HG03575 (cell line): ENCODE data around the gene TSEN54.

ENCODE experiments used
- ATAC-seq: cut with Tn5 transposase; IDR thresholded peaks from one replicate; pipeline ENCODE4 v1.9.1; 2021; ENCODE audit not compliant: unreplicated experiment, insufficient number of reproducible peaks, low FRiP score; ENCODE audit errors: extremely low read depth

The TSEN54 gene

DNA sequence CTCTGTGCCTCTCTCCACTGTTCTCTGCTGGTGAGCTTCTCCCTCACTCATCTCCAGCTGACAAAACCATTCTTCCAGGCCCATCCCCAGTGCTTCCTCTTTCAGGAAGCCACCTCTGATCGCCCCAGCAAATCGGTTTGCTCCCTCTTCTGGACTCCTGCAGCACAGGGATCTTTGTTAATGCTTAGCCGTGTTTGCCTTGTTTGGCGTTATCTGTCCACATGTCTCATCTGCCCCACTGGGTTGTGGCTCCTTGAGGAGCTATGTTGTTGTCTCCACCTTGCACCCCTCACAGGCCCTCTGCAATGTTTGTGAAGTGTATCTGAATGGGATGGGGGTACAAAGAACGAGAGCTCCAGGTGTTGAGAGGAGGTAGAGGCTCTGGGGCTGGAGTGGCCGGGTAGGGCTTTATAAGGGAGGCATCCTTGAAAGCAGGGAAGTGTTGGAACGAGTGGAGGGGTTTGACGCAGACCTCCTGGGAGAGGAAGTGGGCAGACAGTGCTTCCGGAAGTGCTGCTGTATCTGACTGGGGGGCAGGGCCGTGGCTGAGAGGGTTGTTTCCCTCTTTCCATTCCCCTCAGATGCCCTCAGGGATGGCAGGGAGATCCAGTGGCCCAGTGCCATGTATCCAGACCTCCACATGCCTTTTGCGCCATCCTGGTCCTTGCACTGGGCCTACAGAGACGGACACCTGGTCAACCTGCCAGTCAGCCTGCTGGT is 28.8 kb upstream of the TSEN54 start:
- no peak for ATAC-seq

DNA sequence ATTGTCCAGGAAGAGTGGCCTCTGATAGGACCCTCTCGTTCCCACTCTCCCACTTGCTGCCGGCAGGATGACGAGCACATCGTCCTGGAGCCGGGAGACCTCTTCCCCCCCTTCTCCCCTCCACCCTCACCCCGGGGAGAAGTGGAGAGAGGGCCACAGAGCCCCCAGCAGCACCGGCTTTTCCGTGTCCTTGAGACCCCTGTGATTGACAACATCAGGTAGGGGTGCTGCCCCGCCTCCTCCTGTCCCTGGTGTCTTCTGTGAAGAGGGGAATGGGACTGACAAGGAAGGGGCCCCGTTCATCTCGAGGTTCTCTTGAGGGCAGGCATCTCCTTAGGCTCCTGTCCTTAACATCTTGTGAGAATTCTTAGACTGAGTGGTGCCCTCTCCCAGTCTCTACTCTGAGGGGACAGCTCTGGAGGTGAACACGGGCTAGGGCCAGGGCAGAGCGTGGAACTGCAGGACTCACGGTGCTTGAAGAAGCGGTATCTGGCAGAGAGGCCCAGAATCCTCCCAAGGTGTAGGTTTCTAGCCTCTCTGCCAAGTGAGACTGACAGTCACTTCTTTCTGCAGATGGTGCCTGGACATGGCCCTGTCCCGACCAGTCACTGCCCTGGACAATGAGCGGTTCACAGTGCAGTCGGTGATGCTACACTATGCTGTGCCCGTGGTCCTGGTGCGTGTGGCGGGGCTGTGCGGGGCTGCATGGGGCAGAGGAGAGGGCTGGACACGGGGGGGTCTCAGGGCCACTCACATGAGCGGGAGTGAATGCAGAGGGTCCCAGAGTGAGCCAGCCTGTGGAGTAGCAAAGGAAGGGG is 27.4 kb upstream of the TSEN54 start:
- ATAC-seq: no peak

DNA sequence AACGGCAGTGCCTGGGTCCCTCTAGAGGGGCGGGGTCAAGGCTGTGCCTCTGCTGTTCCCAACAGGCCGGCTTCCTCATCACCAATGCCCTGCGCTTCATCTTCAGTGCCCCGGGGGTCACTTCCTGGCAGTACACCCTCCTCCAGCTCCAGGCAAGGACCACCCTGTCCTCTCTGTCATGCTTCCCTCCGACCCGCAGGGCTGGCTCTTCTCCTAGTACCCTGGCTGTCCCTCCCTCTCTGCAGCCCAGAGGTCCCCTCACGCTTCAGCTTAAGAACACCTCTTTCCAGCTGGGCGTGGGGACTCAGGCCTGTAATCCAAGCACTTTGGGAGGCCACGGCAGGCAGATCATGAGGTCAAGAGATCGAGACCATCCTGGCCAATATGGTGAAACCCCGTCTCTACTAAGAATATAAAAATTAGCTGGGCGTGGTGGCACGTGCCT is 26.8 kb upstream of the TSEN54 start:
- no peak for ATAC-seq

DNA sequence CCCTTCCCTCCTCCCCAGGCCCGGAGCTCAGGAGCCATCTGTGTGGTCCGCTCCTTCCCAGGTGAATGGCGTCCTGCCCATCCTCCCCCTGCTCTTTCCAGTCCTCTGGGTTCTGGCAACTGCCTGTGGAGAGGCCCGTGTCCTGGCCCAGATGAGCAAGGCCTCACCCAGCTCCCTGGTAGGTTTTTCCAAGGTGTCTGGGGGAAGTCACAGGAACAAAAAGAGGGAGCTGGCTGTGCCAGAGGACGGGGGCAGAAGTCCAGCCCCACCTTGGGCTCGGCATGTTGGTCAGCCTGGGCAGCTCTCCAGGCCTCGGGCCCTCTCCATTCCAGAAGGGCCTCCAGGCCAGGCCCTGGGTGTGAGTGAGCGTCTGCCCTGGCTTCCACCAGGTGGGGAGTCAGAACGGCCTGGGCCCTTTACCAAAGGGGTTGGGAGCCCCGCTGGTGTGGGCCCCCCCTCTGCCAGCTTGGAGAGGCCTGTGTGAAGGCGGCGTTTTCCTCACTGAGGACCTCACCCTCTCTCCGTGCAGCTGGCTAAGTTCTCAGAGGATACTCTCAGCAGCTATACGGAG is 26.1 kb upstream of the TSEN54 start:
- ATAC-seq: no peak

DNA sequence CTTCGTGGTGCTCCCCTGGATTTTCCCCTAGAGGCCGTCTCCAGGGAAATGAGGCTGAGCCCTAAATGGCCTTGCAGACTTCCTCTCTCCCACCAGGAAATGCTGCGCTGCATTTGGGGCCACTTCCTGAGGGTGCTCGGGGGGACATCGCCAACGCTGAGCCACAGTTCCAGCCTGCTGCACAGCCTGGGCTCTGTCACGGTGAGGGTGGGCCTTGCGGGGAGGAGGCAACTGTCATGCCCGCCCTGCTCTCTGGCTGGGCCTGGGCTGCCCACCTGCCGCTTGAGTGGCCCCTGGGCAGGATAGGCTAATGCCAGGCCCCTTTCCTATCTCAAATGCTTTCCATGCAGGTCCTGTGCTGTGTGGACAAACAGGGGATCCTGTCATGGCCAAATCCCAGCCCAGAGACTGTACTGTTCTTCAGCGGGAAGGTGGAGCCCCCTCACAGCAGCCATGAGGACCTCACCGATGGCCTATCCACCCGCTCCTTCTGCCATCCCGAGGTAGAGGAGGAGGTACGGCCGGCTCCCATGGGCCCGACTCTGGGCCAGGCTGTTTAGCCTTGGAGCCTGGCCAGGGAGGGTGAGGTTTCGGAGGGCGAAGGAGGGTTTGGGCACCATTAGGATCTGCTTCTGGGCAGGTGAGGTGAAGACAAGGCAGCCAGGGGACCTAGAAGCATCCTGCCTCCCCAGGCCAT is 25.2 kb upstream of the TSEN54 start:
- ATAC-seq: no peak

DNA sequence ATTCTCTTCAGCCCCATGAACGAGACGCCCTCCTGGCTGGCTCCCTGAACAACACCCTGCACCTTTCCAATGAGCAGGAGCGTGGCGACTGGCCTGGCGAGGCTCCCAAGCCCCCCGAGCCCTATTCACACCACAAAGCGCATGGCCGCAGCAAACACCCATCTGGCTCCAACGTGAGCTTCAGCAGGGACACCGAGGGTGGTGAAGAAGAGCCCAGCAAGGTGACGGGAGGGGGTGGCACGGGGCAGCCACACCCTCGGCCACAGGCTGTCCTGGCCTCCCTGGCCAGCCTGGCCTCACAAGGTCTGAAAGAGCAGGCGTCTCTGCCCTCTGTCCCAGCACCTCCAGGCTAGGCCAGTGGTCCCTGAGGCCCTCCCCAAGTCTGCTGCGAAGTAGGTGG is 24.6 kb upstream of the TSEN54 start:
- ATAC-seq: no peak

DNA sequence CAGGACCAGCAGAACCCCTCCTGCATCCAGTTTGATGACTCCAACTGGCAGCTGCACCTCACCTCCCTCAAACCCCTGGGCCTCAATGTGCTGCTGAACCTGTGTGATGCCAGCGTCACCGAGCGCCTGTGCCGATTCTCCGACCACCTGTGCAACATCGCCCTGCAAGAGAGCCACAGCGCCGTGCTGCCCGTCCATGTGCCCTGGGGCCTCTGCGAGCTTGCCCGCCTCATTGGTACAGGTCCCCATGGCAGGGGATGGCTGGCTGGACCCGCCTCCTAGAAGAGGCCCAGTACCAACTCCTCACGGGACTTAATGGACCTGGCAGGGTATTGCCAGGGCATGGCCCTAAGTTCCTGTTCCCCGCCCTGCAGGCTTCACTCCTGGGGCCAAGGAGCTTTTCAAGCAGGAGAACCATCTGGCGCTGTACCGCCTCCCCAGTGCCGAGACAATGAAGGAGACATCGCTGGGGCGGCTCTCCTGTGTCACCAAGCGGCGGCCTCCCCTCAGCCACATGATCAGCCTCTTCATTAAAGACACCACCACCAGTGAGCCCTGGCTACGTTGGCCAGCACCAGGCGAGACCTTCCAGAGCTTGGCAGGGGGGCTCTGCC is 23.7 kb upstream of the TSEN54 start:
- no peak for ATAC-seq

DNA sequence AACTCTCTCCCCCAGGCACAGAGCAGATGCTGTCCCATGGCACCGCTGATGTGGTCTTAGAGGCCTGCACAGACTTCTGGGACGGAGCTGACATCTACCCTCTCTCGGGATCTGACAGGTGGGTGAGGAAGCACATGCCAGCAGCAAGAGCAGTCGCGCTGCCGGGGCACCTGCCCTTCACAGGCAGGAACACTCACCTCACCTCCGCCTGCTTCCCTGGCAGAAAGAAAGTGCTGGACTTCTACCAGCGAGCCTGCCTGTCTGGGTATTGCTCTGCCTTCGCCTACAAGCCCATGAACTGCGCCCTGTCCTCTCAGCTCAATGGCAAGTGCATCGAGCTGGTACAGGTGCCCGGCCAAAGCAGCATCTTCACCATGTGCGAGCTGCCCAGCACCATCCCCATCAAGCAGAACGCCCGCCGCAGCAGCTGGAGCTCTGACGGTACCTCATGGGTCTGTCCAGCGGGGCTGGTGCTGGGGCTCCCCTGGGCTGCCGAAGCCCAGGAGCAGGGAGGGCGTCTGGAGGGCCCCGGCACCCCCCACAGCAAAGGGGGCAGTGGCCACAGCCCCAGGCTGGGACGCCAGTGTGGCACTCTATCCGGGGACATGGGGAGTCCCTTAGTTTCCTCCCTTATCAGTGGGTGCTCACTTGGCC is 22.7 kb upstream of the TSEN54 start:
- no peak for ATAC-seq

DNA sequence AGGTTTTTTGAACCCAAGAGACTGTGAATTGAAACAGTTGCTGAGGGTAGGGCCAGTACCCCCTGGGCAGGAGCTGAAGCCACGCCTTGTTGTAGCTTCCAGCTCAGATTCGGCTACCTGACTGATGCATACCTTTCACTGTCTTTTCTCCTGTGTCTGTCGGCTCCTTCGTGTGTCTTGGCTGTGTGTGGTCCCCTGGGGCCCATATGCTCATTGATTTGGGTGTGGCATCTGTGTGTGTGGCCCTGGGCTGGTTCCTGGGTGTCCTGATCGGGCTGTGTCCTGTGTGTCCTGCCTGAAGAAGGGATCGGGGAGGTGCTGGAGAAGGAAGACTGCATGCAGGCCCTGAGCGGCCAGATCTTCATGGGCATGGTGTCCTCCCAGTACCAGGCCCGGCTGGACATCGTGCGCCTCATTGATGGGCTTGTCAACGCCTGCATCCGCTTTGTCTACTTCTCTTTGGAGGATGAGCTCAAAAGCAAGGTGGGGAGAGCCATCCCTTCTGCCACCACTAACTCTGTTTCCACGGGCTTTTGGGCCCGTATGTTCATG is 21.9 kb upstream of the TSEN54 start:
- ATAC-seq: no peak

DNA sequence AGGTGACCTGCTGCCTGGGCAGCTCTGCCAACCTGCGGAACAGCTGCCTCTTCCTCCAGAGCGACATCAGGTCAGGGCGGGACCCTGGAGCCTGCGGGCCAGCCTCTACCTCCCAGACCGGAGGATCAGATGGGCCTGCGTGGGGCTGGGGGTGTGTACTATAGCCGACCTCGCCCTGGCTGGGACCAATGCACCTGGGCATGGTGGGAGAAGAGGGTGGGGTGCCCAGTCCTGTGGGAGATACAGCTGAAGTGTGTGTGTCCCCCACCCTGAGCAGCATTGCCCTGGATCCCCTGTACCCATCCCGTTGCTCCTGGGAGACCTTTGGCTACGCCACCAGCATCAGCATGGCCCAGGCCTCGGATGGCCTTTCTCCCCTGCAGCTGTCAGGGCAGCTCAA is 20.3 kb upstream of the TSEN54 start:
- ATAC-seq: no peak

DNA sequence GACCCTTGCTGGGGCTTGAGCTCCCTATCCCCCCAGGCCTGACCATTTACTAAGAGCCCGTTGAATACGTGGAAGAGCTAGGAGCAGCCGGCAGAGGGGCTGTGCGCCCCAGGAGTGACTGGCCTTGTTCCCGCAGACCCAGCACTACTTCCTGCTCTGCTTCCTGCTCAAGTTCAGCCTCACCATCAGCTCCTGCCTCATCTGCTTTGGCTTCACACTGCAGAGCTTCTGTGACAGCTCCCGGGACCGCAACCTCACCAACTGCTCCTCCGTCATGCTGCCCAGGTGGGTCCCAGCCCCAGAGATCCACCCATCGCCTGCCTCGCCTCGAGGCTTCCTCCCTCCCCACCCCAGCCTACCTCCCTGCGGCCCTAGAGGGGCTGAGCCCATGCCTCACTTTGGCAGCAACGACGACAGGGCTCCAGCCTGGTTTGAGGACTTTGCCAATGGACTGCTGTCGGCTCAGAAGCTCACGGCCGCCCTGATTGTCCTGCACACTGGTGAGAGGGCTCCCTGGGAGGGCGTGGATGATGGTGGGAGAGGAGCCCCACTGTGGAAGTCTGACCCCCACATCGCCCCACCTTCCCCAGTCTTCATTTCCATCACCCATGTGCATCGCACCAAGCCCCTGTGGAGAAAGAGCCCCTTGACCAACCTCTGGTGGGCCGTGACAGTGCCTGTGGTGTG is 18.1 kb upstream of the TSEN54 start:
- ATAC-seq: no peak

DNA sequence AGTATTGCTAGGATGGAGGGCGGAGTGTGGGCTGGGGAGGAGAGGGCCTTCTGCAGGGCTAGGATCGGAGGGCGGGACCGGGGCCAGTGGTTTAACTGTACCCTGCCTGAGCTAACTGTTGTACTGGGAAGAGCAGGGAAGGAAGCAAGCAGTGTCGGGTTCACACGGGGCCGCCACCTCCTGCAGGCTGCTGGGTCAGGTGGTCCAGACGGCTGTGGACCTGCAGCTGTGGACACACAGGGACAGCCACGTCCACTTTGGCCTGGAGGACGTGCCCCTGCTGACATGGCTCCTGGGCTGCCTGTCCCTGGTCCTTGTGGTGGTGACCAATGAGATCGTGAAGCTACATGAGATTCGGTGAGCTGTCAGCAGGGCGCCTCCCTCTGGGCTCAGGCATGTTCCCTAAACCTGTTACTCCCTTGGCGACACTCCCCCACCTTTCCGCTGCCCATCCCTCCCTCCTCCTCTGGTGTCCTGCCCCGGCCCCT is 17.6 kb upstream of the TSEN54 start:
- ATAC-seq: no peak

DNA sequence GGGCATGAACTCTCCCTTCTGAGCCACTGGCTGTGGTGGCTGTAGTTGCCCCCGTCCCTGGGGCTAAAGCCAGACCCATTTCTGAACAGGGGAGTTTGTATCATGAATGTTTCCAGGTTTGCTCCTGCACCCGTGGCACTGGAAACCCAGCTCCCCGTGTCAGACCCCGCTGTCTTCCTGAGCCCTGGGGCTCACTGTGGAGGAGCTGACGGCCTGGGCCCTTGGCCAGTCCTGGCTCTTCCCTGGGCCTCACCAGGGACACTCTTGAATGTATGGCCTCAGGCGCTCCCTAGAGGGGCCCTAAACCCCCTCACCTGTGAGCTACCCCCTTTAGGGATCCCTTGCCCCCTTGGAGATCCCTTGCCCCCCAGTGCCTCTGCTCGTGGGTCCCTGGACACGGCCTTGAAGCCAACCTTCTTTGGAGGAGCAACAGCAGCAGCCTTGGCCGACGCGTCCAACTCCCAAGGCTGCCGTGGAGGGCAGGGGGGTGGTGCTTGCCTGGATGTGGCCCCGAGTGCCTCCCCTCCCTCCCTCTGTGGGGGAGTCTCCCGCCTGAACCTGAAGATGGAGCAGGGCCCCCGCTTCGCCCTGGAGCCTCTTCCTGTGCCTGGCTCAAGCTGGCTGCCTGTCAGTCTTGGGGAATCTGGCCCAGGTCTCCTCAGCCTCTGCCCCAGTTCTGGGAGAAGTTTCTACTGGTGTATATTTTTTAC is 16.9 kb upstream of the TSEN54 start:
- no peak for ATAC-seq

DNA sequence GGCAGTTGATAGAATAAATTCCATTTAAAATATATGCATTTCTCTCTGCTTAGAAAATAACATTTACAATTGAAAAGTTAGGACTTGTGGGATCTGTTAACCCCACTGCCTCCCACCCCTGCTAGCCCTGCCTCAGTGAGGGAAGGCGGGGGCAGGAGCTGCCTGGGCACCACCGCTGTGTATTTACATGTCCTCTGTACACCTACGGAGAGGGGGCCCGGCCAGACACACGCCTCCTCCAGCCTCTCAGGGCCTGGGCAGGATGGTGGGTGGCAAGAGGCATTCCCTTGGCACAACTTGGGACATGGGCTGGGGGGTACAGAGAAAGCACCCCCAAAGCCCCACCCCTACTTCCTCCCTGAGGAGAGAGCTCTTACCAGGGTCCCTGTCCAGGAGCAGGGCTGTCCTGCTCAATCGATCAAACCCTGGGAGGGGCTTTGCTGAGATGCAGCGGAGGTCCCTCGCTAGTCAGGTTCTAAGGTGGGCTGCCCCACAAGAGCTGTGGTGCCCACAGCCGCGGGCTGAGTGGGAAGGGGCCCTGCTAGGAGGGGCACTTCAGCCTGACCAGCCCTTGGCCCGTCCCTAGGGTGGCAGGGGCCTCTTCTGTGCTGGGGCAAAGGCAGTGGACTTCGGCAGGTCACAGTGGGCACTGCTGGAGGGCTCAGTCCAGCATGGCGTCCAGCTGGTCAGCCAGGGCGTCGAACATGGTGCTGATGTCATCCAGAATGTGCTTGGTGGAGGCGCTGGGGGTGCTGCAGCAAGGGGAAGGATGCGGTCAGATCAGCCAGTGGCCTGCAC is 15.7 kb upstream of the TSEN54 start:
- no peak for ATAC-seq

DNA sequence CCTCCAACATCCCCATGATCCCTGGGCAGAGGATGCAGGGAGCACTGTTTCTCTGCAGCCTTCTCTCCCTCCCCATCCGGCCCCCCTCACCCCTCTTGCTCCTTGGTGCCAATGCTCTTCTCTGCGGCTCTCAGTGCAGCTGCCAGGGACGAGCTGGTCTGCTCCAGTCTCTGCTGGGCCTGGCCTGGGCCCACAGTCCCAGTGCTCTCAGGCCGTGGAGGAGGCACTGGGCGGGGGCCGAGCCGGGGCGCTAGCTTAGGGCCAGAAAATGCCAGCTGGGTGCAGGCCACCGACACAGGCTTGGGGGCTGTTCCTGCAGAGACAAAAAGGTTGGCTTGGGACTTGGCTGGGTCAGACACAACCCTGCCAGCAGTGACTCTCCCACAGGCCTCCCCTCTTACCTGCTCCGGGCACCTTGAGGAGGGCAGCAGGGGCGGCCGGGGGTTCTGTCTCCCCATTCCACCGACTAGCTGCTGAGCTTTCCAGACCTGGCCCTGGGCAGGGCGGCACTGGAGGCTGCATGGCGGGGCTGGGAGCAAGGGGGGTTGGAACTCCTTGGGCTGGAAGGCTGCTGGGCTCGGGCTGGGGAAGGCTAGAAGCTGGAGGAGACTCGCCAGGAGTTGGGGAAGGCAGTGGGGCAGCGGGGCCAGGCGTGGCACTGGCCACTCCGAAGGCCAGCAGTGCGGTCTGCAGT is 14.8 kb upstream of the TSEN54 start:
- ATAC-seq: no peak
